Measurements from ENCODE around the gene TSGA10IP.
A peak's percentile ranks its signal among the peaks of the same experiment; 100 is the strongest.

The TSGA10IP gene

DNA sequence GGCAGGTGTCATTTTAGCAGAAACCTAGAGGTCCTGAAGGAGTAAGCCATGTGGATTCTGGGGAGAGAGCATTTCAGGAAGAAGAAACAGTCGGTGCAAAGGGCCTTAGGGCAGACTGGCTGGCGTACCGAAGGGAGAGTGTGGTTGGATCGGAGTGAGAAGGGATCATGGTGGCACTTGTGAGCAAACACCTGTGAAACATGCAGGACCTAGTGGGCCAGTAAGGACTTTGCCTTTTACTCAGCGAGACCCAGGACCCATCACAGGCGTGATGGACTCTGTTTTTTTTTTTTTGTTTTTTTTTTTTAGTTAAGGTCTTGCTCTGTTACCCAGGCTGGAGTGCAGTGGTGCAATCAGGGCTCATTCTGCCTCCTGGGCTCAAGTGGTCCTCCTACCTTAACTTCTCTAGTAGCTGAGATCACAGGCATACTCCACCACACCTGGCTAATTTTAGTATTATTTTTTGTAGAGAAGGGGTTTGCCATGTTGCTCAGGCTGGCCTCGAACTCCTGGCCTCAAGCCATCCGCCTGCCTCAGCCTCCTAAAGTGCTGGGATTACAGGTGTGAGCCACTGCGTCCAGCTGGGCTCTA lies 3.5 kb upstream of the TSGA10IP start:
- H2BK15ac ChIP-seq (ENCODE audit: low read length), result no peak overlapping the region
- H3K36me3 ChIP-seq (replicated peaks in 1 of 2; ENCODE audit: control insufficient read depth in 2 of 2, insufficient read depth in 2 of 2, low read length in 2 of 2), result no peaks in the 10 kb centered on the region
- H4K8ac ChIP-seq (ENCODE audit: low read depth, low read length), result no peak overlapping the region
- no peak overlapping the region for H2BK5ac ChIP-seq (ENCODE audit: low read length)
- H3K9ac ChIP-seq (ENCODE audit: low read depth, low read length, poor library complexity), result no peak overlapping the region
- DNase-seq (ENCODE audit: low spot score), result no peak
- H3K4me2 ChIP-seq (ENCODE audit: insufficient read depth, low read length, poor library complexity, severe bottlenecking), result no peak overlapping the region
- no peak overlapping the region for H2AK5ac ChIP-seq (ENCODE audit: low read depth, low read length)
- WGBS, 2 donors (ENCODE audit: extremely low coverage in 2 of 2, insufficient read length in 2 of 2, insufficient replicate concordance in 1 of 2), result no CpG with 5 or more reads among the region's 9 CpGs
- no peak overlapping the region for H3K18ac ChIP-seq (ENCODE audit: low read length)
- H3K23ac ChIP-seq (ENCODE audit: low read depth, low read length, poor library complexity), result no peak overlapping the region
- H3K9me3 ChIP-seq (replicated peaks in 1 of 2; ENCODE audit: control insufficient read depth in 2 of 2, insufficient read depth in 1 of 2, low read depth in 1 of 2, low read length in 2 of 2), result no peaks in the 10 kb centered on the region
- H2AFZ ChIP-seq (ENCODE audit: low read length), result peak overlapping the region; percentile 58
- no peak overlapping the region for H2BK12ac ChIP-seq (ENCODE audit: low read length)
- H3K79me1 ChIP-seq (ENCODE audit: low read depth, low read length), result no peaks in the 10 kb centered on the region
- no peak overlapping the region for H3K4ac ChIP-seq (ENCODE audit: low read length)
- no peak overlapping the region for H3K27ac ChIP-seq (replicated peaks; ENCODE audit: low read length)
- no peak overlapping the region for H3K14ac ChIP-seq (ENCODE audit: low read length)
- no peaks in the 10 kb centered on the region for H3K27me3 ChIP-seq (ENCODE audit: control insufficient read depth in 3 of 3, insufficient read depth in 3 of 3, low read depth in 1 of 3, low read length in 3 of 3)
- no peak overlapping the region for H4K91ac ChIP-seq (ENCODE audit: low read depth, low read length, poor library complexity)
- H2BK120ac ChIP-seq (ENCODE audit: low read depth, low read length), result no peak overlapping the region
- H3K4me1 ChIP-seq (ENCODE audit: control insufficient read depth in 2 of 2, insufficient read depth in 1 of 2, low read depth in 1 of 2, low read length in 2 of 2), result peaks cover 16 to 23% of the 10 kb centered on the region in 2 donors
- H3K4me3 ChIP-seq (ENCODE audit: low read length in 2 of 2), result no peak overlapping the region

DNA sequence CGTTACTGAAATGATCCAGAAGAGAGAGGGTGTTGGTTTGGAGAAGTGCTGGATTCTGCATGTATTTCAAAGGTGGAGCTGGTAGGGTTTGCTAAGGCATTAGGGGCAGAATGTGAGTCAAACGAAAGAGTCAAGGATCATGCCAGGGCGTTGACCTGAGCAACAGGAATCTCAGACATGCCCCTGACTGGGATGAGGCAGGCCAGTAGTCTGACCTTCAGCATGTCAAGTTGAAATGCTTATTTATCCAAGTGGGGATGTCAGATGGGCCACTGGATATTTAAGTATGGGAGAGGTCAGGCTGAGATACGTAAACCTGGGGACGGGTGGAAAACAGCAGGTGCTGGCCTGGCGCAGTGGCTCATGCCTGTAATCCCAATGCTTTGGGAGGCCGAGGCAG lies 2.7 kb upstream of the TSGA10IP start:
- no peak for DNase-seq (ENCODE audit: low spot score)
- Histone ChIP-seq H4K91ac (ENCODE audit: low read depth, low read length, poor library complexity) (no peak overlapping the region), H3K9me3 (replicated peaks in 1 of 2; ENCODE audit: control insufficient read depth in 2 of 2, insufficient read depth in 1 of 2, low read depth in 1 of 2, low read length in 2 of 2) (no peaks in the 10 kb centered on the region), H3K4me2 (ENCODE audit: insufficient read depth, low read length, poor library complexity, severe bottlenecking) (no peak overlapping the region), H3K79me1 (ENCODE audit: low read depth, low read length) (no peaks in the 10 kb centered on the region), H3K9ac (ENCODE audit: low read depth, low read length, poor library complexity) (no peak overlapping the region), H2BK120ac (ENCODE audit: low read depth, low read length) (no peak overlapping the region), H3K27ac (replicated peaks; ENCODE audit: low read length) (no peak overlapping the region), H2AK5ac (ENCODE audit: low read depth, low read length) (no peak overlapping the region), H2BK5ac (ENCODE audit: low read length) (no peak overlapping the region), H3K4me3 (ENCODE audit: low read length in 2 of 2) (no peak overlapping the region), H2BK15ac (ENCODE audit: low read length) (no peak overlapping the region), H3K4me1 (ENCODE audit: control insufficient read depth in 2 of 2, insufficient read depth in 1 of 2, low read depth in 1 of 2, low read length in 2 of 2) (peaks cover 18 to 22% of the 10 kb centered on the region in 2 donors), H4K8ac (ENCODE audit: low read depth, low read length) (peak overlapping the region; percentile 52), H3K27me3 (ENCODE audit: control insufficient read depth in 3 of 3, insufficient read depth in 3 of 3, low read depth in 1 of 3, low read length in 3 of 3) (no peaks in the 10 kb centered on the region), H3K4ac (ENCODE audit: low read length) (no peak overlapping the region), H3K14ac (ENCODE audit: low read length) (no peak overlapping the region), H3K18ac (ENCODE audit: low read length) (no peak overlapping the region), H2BK12ac (ENCODE audit: low read length) (no peak overlapping the region), H3K23ac (ENCODE audit: low read depth, low read length, poor library complexity) (no peak overlapping the region), H3K36me3 (replicated peaks in 1 of 2; ENCODE audit: control insufficient read depth in 2 of 2, insufficient read depth in 2 of 2, low read length in 2 of 2) (no peaks in the 10 kb centered on the region), H2AFZ (ENCODE audit: low read length) (no peak overlapping the region)
- no CpG with 5 or more reads among the region's 7 CpGs for WGBS, 2 donors (ENCODE audit: extremely low coverage in 2 of 2, insufficient read length in 2 of 2, insufficient replicate concordance in 1 of 2)

DNA sequence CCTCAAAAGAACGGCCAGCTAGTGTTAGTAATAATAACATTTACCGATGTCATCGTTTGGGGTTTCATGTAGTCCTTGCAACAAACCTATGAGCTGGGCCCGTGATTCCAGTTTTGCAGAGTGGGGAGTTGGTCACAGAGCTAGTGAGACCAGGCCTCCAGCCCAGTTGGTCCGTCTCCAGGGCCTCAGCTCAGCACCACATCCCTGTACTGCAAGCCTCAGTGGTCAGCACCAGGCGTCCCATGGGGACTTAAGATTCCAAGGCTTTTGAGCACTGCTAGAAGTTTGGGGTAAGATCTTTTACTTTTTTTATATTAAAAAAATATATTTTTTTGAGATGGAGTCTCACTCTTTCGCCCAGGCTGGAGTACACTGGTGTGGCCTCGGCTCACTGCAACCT lies 1.1 kb upstream of the TSGA10IP start:
- DNase-seq (ENCODE audit: low spot score), result no peak
- H4K91ac ChIP-seq (ENCODE audit: low read depth, low read length, poor library complexity), result no peak overlapping the region
- no CpG with 5 or more reads among the region's 8 CpGs for WGBS, 2 donors (ENCODE audit: extremely low coverage in 2 of 2, insufficient read length in 2 of 2, insufficient replicate concordance in 1 of 2)

DNA sequence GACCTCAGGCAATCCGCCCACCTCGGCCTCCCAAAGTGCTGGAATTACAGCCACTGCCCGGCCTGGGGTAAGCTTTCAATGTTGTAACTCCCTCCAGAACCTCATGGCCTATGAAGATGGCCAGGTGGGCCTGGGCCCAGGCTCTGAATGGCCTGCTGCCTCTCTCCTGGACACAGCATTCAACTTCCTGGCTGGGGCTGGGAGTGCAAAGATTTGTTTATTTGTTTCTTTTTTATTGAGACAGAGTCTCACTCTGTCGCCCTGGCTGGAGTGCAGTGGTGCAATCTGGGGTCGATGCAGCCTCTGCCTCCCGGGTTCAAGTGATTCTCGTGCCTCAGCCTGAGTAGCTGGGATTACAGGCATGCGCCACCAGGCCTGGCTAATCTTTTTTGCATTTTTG lies 513 bp upstream of the TSGA10IP start:
- no peak overlapping the region for H3K23ac ChIP-seq (ENCODE audit: low read depth, low read length, poor library complexity)
- no peak overlapping the region for H3K18ac ChIP-seq (ENCODE audit: low read length)
- H3K14ac ChIP-seq (ENCODE audit: low read length), result no peak overlapping the region
- no peaks in the 10 kb centered on the region for H3K27me3 ChIP-seq (ENCODE audit: control insufficient read depth in 3 of 3, insufficient read depth in 3 of 3, low read depth in 1 of 3, low read length in 3 of 3)
- H3K27ac ChIP-seq (replicated peaks; ENCODE audit: low read length), result peak overlapping the region; percentile 78
- WGBS, 2 donors (ENCODE audit: extremely low coverage in 2 of 2, insufficient read length in 2 of 2, insufficient replicate concordance in 1 of 2), result no CpG with 5 or more reads among the region's 8 CpGs
- no peak overlapping the region for H3K4me3 ChIP-seq (ENCODE audit: low read length in 2 of 2)
- peak overlapping the region; percentile 80 for H2AFZ ChIP-seq (ENCODE audit: low read length)
- H2BK15ac ChIP-seq (ENCODE audit: low read length), result no peak overlapping the region
- H2BK120ac ChIP-seq (ENCODE audit: low read depth, low read length), result no peak overlapping the region
- no peaks in the 10 kb centered on the region for H3K79me1 ChIP-seq (ENCODE audit: low read depth, low read length)
- no peak overlapping the region for H3K4ac ChIP-seq (ENCODE audit: low read length)
- no peak overlapping the region for H3K9ac ChIP-seq (ENCODE audit: low read depth, low read length, poor library complexity)
- H3K4me1 ChIP-seq (ENCODE audit: control insufficient read depth in 2 of 2, insufficient read depth in 1 of 2, low read depth in 1 of 2, low read length in 2 of 2), result peaks cover 18% of the 10 kb centered on the region in 2 donors
- H4K8ac ChIP-seq (ENCODE audit: low read depth, low read length), result no peak overlapping the region
- H3K4me2 ChIP-seq (ENCODE audit: insufficient read depth, low read length, poor library complexity, severe bottlenecking), result no peak overlapping the region
- DNase-seq (ENCODE audit: low spot score), result no peak
- no peaks in the 10 kb centered on the region for H3K9me3 ChIP-seq (replicated peaks in 1 of 2; ENCODE audit: control insufficient read depth in 2 of 2, insufficient read depth in 1 of 2, low read depth in 1 of 2, low read length in 2 of 2)
- no peak overlapping the region for H4K91ac ChIP-seq (ENCODE audit: low read depth, low read length, poor library complexity)
- H2BK5ac ChIP-seq (ENCODE audit: low read length), result peak overlapping the region; percentile 13
- H2AK5ac ChIP-seq (ENCODE audit: low read depth, low read length), result peak overlapping the region; percentile 1
- peaks cover 0 to 2% of the 10 kb centered on the region in 2 donors for H3K36me3 ChIP-seq (replicated peaks in 1 of 2; ENCODE audit: control insufficient read depth in 2 of 2, insufficient read depth in 2 of 2, low read length in 2 of 2)
- H2BK12ac ChIP-seq (ENCODE audit: low read length), result no peak overlapping the region

More for the DNA sequence above, 1.1 kb upstream of the TSGA10IP start:
- no peak overlapping the region for H3K4me2 ChIP-seq (ENCODE audit: insufficient read depth, low read length, poor library complexity, severe bottlenecking)
- H2BK5ac ChIP-seq (ENCODE audit: low read length), result no peak overlapping the region
- H2AFZ ChIP-seq (ENCODE audit: low read length), result no peak overlapping the region
- no peak overlapping the region for H3K9ac ChIP-seq (ENCODE audit: low read depth, low read length, poor library complexity)
- no peak overlapping the region for H3K4me3 ChIP-seq (ENCODE audit: low read length in 2 of 2)
- peak overlapping the region; percentile 81 for H2BK120ac ChIP-seq (ENCODE audit: low read depth, low read length)
- no peaks in the 10 kb centered on the region for H3K27me3 ChIP-seq (ENCODE audit: control insufficient read depth in 3 of 3, insufficient read depth in 3 of 3, low read depth in 1 of 3, low read length in 3 of 3)
- no peak overlapping the region for H3K27ac ChIP-seq (replicated peaks; ENCODE audit: low read length)
- no peak overlapping the region for H2BK12ac ChIP-seq (ENCODE audit: low read length)
- peak overlapping the region; percentile 57 for H3K18ac ChIP-seq (ENCODE audit: low read length)
- peak overlapping the region; percentile 82 for H3K14ac ChIP-seq (ENCODE audit: low read length)
- no peaks in the 10 kb centered on the region for H3K9me3 ChIP-seq (replicated peaks in 1 of 2; ENCODE audit: control insufficient read depth in 2 of 2, insufficient read depth in 1 of 2, low read depth in 1 of 2, low read length in 2 of 2)
- H3K23ac ChIP-seq (ENCODE audit: low read depth, low read length, poor library complexity), result peak overlapping the region; percentile 55
- peak overlapping the region; percentile 78 for H2BK15ac ChIP-seq (ENCODE audit: low read length)
- H3K4ac ChIP-seq (ENCODE audit: low read length), result no peak overlapping the region
- peaks cover 0 to 2% of the 10 kb centered on the region in 2 donors for H3K36me3 ChIP-seq (replicated peaks in 1 of 2; ENCODE audit: control insufficient read depth in 2 of 2, insufficient read depth in 2 of 2, low read length in 2 of 2)
- H3K4me1 ChIP-seq (ENCODE audit: control insufficient read depth in 2 of 2, insufficient read depth in 1 of 2, low read depth in 1 of 2, low read length in 2 of 2), result peaks cover 18% of the 10 kb centered on the region in 2 donors
- H2AK5ac ChIP-seq (ENCODE audit: low read depth, low read length), result no peak overlapping the region
- peak overlapping the region; percentile 82 for H4K8ac ChIP-seq (ENCODE audit: low read depth, low read length)
- H3K79me1 ChIP-seq (ENCODE audit: low read depth, low read length), result no peaks in the 10 kb centered on the region
